Gastroesophageal sphincter (tissue), 3 donors: ENCODE results near the gene TRIM8.
A peak's percentile ranks its signal among the peaks of the same experiment; 100 is the strongest.

ENCODE experiments used
- CTCF ChIP-seq, 4 experiments: fragments of 200-600 bp in 2 of 4; fragments of 450-650 bp in 2 of 4; sonication (generic) in 1 of 4; IDR thresholded peaks; one replicate each; pipeline ENCODE4 v1.5.1; 2017 to 2019; ENCODE audit warnings: antibody characterized with exemption in 4 of 4, mild to moderate bottlenecking in 2 of 4, moderate library complexity in 2 of 4
- POLR2AphosphoS5 ChIP-seq: sonication (generic); formaldehyde crosslinking; IDR thresholded peaks from one replicate; pipeline ENCODE4 v1.6.1; 2017; ENCODE audit warnings: antibody characterized with exemption

GRCh38 chr10:102604439-102604841 lies 39.8 kb upstream of the TRIM8 start:
- TF ChIP-seq CTCF (IDR thresholded peaks at IDR 0.05), result no peak
- TF ChIP-seq POLR2AphosphoS5, result peak; percentile 14
